Astrocyte (in vitro differentiated cells and primary cell): Measurements from ENCODE around the gene FGF19.

Experiments used
- CTCF ChIP-seq: IDR thresholded peaks from 2 replicates; pipeline ENCODE4 v1.5.1; 2011; ENCODE audit warnings: low read depth, mild to moderate bottlenecking, inconsistent platforms, low read length, moderate library complexity; ENCODE audit not compliant: insufficient read depth
- EZH2 ChIP-seq: IDR thresholded peaks from 2 replicates; pipeline ENCODE4 v1.6.1; 2012; ENCODE audit warnings: mild to moderate bottlenecking, low read length, inconsistent platforms; ENCODE audit not compliant: insufficient read depth

- TF ChIP-seq EZH2 (no peak), CTCF (no peak)
These were observed 1.6 kb downstream of the FGF19 start for GRCh38 chr11:69702239-69702691.
